EL (cell line): ENCODE data around the gene FGF21.

Source experiments
- DNase-seq: peaks from one replicate; pipeline ENCODE4 v3.0.0-alpha.2; 2016

FGF21 gene

GRCh38 chr19:48728911-48729664 is 26.2 kb upstream of the FGF21 start:
- DNase-seq = no peak

DNA sequence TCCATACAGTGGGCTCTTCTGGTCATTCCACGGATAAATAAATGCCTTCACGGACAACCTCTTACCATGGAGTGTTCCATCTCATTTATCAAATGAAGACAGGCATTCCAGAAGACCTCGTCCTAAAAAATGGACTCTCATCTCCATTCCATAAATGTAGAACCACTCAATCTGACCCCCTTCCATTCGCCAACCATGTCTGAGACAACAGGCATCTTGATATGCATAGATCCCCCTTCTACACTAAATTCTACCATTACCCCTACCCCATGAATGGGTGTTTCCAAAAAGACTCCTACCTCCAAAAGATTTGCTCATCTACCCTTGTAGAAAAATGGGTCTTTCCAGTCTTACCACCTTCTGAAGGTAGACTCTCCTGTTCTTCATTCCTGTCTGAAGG is 23.9 kb upstream of the FGF21 start:
- no peak for DNase-seq

DNA sequence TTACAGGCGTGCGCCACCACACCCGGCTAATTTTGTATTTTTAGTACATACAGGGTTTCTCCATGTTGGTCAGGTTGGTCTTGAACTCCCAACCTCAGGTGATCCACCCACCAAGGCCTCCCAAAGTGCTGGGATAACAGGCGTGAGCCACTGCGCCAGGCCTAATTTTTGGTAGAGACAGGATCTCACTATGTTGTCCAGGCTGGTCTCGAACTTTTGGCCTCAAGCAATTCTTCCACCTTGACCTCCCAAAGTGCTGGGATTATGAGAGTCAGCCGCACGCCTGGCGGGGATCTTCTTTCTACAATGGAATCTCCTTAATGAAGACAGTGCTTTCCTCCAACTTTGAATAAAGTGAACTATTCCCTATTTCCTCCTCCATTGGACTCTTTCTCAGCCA is 20.7 kb upstream of the FGF21 start:
- no peak for DNase-seq

- peak; percentile 61 for DNase-seq
Observed at GRCh38 chr19:48735031-48735615, 20.2 kb upstream of the FGF21 start.

GRCh38 chr19:48737360-48737998 is 17.8 kb upstream of the FGF21 start:
- no peak for DNase-seq

- DNase-seq = peak; percentile 86
Observed at GRCh38 chr19:48738557-48739403, 16.5 kb upstream of the FGF21 start.

DNA sequence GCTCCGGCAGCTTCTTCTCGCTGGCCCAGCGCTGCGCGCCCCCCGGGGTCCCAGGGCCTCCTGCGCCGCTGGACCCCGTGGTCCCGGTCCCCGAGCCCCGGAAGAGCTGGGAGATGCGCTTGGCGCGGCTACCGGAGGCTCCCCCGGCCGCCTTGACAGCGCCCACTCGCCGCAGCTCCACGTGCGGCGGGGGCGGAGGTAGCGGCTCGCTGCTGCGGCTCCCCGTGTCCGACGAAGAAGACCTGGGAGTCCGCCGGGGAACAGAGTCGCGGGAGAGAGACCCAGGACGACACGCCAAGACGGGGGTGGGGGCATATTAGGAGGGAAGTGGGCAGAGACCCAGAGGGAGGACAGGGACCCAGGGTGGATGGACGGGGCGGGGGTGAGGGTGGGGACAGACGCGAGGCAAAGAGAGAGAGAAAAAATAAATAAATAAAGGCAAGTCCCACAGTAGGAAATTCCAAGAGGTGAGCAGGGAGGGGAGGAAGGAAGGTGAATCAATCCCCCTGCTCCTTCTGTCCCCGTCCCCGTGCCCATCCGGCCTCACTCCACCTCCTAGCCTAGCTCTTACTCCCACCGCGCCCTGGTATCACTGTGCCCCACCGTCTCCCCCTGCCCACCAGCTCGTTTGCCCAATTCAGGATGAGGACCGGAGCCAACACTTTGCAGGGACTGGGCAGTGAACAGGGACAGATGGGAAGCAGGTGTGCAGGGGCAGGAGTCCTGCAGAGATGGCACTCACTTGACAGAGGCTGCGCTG is 15.7 kb upstream of the FGF21 start:
- DNase-seq = no peak

- DNase-seq = no peak
Observed at GRCh38 chr19:48740164-48740972, 15.0 kb upstream of the FGF21 start, which contains the start of gene RASIP1. Gene RASIP1 (minus strand): TSS chr19:48740610. CDS start chr19:48740282, 328 bp downstream.

DNA sequence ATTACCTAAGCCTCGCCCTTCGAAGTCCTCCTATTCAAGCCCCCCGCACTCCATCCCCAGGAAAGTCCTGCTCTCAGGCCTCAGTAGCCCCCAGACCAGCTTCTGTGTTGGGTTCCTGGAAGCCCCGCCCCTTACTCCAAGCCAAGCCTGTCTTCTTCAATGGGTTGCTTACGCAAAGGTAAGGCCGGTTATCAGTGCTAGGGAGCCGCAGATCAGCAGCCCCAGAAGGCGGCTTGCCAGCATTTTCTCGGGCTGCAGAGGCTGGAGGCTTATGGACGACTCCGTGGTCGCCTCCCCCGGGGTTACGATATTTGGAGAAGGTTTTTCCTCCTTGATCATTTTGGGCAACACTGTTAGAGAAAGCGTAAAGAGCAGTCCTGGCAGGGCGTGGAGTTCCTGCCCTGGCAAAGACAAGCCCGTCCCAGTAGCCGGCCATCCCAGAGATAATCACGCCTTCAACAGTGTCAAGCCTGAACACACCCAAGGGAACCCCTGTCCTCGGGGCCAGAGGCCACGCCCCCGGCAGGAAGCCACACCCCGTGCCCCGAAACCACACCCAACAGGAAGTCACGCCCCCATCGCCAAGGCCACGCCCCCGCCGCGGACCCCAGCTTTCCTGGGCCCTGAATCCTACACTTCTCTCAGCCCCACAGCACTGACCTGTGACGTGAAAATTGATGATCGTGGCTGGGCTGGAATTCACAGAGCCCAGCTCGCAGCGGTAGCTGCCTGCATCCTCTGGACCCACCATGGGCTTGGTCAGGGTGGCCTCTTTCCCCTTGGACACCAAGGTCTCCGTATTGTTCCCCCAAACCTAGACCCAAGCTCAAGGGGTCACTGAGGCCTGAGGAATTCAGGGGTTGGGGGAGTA is 14.0 kb upstream of the FGF21 start:
- DNase-seq = peak; percentile 18

GRCh38 chr19:48742096-48742495 is 13.2 kb upstream of the FGF21 start:
- DNase-seq = no peak

DNA sequence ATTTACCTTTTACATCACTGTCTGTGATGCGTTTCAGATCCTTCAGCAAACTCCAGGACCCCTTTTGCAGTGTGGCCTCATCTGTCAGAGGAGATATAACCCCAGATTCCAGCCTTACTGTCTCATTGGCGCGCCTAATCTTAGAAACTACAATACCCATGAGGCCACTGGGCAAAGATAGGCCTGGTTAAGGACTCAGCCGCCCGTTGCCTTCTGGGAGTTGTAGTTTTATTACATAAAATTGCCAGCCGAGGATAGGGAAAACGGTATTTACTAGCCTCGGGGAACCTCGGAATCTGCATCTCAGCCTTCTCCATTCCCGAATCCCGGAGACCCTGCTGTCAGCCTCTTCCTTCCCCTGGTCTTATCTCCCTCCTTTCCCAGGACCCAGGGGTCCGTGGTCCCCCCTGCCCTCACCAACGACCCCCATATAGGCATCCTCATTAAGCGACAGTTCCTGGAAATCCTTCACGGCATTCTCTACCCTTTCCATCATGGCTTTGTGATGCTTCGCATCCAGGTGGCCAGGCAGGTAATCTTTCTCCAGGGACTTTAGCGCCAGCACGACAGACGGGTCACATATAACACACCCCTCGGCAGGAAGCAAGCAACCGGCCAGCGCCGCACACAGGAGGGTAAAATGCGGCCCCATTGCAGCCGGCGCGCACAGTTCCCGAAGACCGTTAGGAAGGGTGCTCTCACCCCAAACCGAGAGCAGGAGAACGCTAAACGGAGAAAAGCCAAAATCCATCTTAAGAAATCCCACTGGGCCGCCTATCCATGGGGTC is 9.9 kb upstream of the FGF21 start:
- DNase-seq = peak; percentile 77

DNA sequence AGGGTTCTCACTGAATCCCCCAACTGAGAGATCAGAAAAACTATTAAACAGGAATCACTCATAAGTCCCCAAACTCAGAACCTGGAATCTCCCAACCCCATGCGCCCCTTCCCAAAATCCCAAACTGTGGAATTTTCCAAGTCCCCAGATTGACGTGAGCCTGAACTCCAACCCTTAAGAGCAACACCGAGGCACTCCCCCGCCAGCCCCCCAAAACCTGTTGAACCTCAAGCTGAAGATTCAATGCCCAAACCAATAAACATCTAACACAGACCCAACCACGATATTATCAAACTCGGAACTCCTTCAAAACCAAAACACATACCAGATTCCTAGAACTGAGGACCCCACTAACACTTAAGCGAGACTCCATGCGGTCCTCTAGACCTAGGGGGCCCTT is 9.2 kb upstream of the FGF21 start:
- DNase-seq = no peak

DNA sequence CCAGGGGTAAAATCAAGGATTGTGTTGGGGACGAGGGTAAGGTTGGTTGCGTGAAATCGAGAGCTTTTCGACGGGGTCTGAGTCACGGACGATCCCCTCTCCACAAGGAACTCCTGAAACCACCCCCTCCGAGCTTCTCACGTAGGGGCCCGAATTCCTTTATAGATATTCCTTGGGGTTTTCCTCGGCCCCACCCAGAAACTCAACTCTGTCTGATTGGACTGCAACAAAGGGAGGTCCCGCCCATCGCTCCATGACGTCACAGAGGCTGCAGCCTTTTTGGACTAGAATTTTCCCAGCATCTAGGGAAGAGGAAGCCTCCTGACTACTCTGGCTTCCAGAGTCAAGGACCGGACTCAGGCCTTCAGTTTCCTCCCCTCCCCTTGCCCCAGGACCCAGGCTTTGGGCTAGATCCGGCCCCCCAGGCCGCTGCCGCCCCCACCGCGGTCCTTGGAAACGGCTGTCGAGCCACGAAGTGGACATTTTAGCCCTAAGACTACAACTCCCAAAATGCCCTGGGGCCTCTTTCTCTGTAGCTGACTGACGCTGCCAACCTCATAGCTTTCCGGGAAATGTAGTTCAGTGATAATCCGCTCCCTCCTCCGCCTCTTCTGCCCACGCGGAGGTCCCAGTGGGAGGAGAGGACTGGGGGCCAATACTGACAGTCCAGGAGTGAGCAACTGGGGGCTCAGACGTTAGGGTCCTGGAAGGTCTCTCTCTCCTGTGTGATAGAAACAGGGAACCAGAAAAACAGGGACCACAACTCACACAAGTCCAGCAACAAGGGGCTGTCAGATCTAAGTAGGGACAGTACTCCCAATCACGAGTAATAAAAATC is 8.4 kb upstream of the FGF21 start, which contains the start of gene IZUMO1:
IZUMO1 (minus strand) TSS at position 172 of the 838 bp plus-strand sequence. CDS start 1,050 bp downstream, outside the sequence.
- DNase-seq = peak; percentile 96

DNA sequence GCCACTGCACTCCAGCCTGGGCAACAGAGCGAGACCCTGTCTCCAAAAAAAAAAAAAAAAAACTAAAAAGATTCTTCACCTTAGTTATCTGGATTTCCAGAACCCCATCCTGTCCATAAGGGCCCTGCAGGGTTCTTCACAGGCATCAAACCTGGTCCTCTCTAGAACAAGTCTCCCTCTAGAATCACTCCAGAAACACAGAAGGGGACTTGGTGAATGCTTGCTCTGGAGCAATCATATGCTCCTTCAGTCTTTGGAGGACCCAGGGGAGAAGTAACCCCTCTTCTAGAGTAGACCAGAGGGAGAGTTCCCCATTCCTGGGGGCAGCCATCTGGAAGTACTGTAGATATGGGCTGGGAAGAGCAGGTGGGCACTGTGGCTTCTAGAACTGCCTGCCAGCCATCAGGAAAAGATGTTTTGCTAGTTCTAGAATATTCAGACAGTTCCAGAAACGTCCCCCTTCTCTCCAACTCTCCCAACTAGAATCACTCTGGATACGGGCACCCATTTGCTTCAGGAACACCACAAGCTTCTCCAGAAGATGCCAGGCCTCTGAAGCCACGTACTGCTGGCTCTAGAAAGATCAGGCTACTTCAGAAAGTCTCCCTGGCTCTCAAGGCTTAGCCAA is 5.6 kb upstream of the FGF21 start:
- DNase-seq = no peak

DNA sequence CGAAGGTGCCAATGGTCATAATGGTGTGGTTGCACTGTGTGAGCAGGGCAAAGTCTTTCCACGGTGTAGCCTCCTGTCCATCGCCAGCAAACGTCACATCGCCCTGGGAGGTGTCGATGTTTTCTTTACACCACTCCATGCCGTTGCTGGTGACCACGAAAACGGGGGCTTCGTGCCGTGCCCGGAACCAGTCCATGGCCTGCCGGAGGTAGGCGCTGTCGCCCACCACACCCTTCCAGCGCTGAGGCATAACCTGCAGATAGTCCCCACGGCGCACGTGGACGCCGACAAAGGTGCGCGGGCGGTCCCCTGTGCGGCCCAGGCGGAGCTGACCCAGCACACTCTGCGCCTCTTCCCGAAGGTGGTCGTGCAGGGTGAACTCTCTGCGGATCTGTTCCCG is 5.0 kb upstream of the FGF21 start:
- no peak for DNase-seq

- DNase-seq = no peak
Observed at GRCh38 chr19:48750771-48751504, 4.4 kb upstream of the FGF21 start.

DNA sequence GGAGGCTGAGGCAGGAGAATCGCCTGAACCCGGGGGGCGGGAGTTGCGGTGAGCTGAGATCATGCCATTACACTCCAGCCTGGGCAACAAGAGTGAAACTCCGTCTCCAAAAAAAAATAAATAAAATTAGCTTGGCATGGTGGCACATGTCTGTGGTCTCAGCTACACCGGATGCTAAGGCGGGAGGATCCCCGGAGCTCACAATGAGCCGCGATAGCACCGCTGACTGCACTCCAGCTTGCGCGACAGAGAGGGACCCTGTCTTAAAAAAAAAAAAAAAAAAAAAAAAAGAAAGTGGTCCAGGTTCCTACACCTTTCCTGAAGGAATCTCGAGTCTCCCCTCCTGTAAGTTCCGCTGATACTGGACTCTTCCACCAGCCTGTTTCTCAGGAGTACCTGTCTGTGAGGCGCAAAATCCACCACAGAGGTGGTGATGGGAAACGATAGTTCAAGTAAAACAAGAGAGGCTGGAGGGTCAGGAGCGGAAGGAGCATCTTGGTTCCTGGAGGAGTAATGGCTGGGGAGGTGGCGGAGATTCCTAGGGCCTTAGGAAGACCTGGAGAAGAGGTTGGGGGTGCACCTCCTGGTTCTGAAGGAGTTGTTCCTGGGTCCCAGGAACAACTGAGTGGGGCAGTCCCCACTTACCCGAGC is 3.4 kb upstream of the FGF21 start:
- DNase-seq = no peak
